Brain pericyte (primary cell): ENCODE data around the gene GNAO1.
"Not testable (repeated sequence)": the region's sequence is repeated elsewhere in the genome, so short reads cannot be mapped to it uniquely, and the experiment has no call there.

ENCODE experiments used
- DNase-seq: peaks from one replicate; pipeline ENCODE4 v3.0.0-alpha.2; 2012; ENCODE audit warnings: low read depth, low spot score

Gene GNAO1

GRCh38 chr16:56363181-56363716 lies 172.0 kb downstream of the GNAO1 start:
- no peak for DNase-seq

DNA sequence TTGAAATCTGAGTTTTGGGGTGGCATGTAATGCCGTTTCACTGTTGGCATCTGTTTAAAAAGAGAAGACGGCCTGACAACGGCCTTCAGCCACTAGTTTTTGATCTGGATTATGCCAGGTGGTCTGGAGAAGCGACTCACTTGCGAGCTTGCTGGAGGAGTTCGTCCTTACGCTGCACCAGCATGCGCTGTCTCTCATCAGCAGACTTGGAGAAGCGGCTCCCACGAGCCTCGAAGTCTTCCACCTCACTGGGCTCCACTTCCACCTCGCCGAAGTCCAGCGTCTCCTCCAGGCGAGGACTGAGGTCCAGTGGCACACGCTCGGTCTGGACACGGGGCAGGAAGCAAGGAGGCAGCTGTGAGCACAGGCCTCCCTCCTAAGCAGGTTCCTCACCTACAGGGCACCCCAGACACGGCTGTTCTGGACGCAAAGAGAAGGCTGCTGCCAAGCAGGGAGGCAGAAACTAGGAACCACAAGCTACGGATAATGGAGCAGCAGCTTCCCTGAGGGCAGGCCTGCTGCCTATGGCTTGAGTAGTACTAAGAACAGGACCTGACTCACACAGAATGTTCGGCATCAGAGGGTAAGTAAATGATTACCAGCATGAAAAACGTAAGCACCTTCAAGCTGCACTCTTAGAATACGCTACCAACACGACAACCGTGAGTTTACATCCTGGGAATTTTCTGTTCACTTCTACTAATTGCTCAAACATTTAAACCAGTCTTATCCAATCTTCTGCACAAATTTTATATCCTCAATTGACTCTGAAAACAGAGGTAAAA lies 172.7 kb downstream of the GNAO1 start:
- DNase-seq = no peak

GRCh38 chr16:56364865-56365264 lies 173.6 kb downstream of the GNAO1 start:
- DNase-seq = no peak

GRCh38 chr16:56365552-56365951 lies 174.3 kb downstream of the GNAO1 start:
- DNase-seq = no peak

- DNase-seq = no peak
Observed at GRCh38 chr16:56366945-56367344, 175.7 kb downstream of the GNAO1 start.

DNA sequence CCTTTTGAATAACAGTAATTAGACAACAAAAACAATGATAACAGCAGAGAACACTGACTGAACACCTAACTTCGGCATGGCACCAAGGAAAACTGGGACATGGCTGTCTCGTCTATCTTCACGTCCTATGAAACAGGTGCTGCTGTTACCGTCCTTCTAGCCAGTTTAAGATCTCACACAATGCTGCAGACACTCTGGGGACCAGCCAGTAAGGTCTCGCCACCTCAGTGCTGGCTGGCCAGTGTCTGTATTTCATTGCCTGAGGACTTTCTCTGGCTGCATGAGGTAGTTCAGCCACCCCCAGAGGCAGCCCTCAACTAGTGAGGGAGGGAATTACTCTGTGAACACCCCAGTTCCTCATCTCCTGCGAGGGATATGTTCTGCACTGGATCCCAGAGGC lies 176.5 kb downstream of the GNAO1 start:
- no peak for DNase-seq

DNA sequence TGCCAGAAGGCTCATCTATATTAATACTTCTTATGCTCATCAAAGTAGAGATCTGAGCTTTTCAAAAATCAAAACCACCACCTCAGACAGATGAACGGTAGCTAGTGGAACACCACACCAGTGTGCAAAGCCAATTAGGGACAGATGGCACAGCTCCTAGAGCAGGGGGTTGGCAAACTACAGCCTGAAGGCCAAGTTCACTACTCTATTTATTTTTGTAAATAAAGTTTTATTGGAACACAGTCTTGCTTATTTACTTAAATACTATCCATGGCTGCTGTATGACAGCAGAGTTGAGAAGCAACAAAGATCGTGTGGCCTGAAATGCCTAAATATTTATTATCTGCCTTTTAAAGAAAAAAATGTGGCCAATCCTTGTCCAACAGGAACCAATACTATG lies 177.3 kb downstream of the GNAO1 start:
- DNase-seq = no peak

GRCh38 chr16:56369202-56369601 lies 177.9 kb downstream of the GNAO1 start:
- DNase-seq = no peak

DNA sequence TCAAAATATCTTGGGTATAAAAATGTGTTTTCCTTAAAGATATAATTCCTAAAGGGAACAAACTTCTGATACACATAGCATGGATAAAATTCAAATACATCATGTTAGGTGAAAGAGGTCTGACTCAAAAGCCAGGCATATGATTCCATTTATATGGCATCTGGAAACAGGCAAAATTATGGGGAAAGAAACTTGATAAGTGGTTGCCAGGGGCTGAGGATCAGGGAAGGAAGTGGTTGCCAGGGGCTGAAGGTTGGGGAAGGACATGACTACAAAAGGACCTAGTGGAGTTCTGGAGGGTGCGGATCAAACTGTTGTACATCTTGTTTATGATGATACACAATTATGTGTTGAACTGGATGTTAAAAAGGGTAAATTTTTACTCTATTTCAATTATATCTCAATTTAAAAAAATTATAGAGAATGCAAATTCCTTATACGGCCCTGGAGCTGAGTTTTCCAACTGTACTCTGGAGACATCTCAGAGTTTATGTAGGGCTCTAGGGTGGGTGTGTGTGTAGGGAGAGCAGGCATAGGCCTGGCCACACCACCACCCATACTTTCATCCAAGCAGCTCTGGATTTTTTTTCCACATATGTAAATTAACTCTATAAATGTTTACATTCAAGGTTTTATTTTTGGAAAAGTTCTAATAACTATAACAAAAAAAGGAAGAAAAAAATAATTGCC lies 179.0 kb downstream of the GNAO1 start:
- DNase-seq = no peak

GRCh38 chr16:56370875-56371659 lies 179.8 kb downstream of the GNAO1 start:
- no peak for DNase-seq

DNA sequence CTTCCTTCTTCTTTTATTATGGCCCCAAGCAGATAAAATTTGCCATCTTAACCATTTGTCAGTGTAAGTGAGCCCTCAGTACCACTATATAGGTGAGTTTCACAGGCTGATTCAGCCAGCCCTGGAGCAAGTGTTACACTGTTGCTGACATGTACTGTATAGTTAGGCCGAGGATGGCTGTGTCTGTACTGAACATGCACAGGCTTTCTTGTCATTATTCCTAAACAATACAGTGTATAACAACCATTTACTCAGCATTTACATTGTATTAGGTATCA lies 180.3 kb downstream of the GNAO1 start:
- DNase-seq = no peak

GRCh38 chr16:56372013-56372634 lies 180.8 kb downstream of the GNAO1 start:
- no peak for DNase-seq

- no peak for DNase-seq
Observed at GRCh38 chr16:56373003-56373402, 181.7 kb downstream of the GNAO1 start.

DNA sequence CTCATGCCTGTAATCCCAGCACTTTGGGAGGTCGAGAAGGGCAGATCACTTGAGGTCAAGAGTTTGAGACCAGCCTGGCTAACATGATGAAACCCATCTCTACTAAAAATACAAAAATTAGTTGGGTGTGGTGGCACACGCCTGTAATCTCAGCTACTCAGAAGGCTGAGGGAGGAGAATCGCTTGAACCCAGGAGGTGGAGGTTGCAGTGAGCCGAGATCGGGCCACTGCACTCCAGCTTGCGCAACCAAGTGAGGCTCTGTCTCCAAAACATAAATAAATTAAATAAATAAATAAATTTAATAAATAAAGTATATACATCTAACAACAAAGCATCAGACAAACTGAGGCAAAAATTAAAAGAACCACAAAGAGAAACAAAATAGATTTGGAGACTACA lies 184.5 kb downstream of the GNAO1 start:
- DNase-seq = not testable (repeated sequence)

DNA sequence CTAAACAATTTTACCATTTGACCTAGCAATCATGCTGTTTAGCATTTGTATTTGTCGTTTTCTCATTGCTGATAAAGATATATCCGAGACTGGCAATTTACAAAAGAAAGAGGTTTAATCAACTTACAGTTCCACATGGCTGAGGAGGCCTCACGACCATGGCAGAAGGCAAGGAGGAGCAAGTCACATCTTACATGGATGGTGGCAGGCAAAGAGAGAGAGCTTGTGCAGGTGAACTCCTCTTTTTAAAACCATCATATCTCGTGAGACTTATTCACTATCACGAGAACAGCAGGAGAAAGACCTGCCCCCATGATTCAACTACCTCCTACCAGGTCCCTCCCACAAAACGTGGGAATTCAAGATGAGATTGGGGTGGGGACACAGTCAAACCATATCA lies 187.8 kb downstream of the GNAO1 start:
- not testable (repeated sequence) for DNase-seq

DNA sequence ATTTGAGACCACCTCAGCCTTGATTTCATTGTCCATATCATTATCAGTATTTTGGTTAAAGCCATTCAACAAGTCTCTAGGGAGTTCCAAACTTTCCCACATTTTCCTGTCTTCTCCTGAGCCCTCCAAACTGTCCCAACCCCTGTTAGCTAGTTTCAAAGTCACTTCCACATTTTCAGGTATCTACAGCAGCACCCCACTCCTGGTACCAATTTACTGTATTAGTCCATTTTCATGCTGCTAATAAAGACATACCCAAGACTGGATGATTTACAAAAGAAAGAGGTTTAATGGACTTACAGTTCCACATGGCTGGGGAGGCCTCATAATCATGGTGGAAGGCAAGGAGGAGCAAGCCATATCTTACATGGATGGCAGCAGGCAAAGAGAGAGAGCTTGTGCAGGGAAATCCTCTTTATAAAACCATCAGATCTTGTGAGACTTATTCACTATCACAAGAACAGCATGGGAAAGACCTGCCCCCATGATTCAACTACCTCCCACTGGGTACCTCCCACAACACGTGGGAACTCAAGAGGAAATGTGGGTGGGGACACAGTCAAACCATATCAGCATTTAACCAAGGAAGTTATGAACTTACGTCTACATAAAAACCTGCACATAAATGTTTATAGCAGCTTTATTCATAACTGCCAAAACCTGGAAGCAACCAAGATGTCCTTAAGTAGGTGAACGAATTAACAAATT lies 189.6 kb downstream of the GNAO1 start:
- DNase-seq = not testable (repeated sequence)

DNA sequence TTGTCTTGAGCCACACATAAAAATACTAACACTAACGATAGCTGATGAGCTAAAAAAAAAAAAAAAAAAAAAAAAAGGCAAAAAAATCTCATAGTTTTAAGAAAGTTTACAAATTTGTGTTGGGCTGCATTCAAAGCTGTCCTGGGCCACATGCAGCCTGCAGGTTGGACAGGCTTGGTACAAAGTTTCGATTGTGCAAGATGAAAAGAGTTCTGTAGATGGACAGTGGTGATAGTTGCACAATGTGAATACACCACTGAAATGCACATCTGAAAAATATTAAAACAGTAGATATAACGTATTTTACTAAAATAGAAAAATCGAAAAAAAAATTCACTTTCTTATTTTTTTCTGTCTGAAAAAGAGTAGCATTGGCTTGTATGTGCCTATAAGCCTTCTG lies 191.2 kb downstream of the GNAO1 start:
- DNase-seq = no peak

GRCh38 chr16:56382901-56383355 lies 191.6 kb downstream of the GNAO1 start:
- no peak for DNase-seq

GRCh38 chr16:56384074-56384721 lies 192.9 kb downstream of the GNAO1 start:
- no peak for DNase-seq

GRCh38 chr16:56387396-56387795 lies 196.1 kb downstream of the GNAO1 start:
- DNase-seq = no peak

DNA sequence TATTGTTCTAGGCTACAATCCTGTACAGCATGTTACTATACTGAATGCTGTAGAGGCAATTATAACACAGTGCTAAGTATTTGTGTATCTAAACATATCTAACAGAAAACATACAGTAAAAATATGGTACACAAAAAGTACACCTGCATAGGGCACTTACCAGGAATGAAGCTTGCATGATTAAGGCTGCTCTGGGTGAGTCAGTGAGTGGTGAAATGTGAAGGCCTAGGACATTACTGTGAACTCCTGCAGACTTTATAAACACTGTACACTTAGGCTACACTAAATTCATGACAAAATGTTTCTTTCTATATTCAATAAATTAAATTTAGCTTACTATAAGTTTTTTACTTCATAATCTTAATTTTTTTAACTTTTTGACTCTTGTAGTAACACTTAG lies 196.9 kb downstream of the GNAO1 start:
- DNase-seq = no peak
